GM10248 (cell line): ENCODE data around the gene RAC3.

Experiments used
- CTCF ChIA-PET: fragments of 300-600 bp; sonication (Branson Sonifier 250); formaldehyde crosslinking; extraction: SDS; loops from one replicate; lab custom pipeline; 2021; ENCODE audit warnings: antibody characterized with exemption; lab: Yijun Ruan, JAX
- POLR2A ChIA-PET: fragments of 350-650 bp; sonication (Branson Sonifier 250); formaldehyde crosslinking; extraction: SDS; loops from one replicate; lab custom pipeline; 2020; ENCODE audit warnings: antibody characterized with exemption; lab: Yijun Ruan, JAX
- DNase-seq: peaks from one replicate; pipeline ENCODE4 v3.0.0; 2012; ENCODE audit errors: extremely low spot score
- CTCF ChIP-seq: IDR thresholded peaks from 2 replicates; pipeline ENCODE4 v1.5.1; 2012; ENCODE audit warnings: mild to moderate bottlenecking, low read depth; ENCODE audit errors: extremely low read depth, missing control alignments, control extremely low read depth

RAC3 gene

DNA sequence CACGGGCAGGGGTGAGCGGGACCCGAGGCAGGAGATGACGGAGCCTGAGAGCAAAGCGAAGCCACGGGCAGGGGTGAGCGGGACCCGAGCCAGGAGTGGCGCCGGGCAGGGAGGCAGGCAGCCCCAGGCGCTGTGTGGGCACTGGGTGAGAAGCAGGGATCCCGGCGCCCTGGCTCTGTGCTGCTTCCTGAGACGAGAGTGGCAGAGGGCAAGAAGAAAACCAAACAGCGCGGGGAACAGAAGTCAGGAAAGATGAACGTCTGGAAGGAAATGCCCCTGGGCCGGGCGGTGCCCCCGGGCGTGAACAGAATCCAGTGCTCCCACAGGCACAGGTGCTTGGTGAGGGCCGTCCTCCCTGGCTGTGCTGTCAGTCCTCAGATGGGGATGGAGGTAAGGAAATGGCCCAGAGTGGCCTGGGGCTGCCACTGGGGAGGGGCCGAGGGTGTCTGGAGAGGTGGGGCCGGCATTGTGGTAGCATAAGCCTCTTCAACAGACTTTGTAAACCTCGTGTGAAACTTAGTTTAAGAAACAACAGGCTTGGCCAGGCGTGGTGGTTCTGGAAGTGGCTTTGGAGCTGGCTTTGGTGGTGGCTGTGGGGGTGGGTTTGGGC, 44.2 kb upstream of the RAC3 start:
- DNase-seq: no peak
- TF ChIP-seq CTCF: no peak
- ChIA-PET CTCF (no interaction called here), POLR2A (no interaction called here)

GRCh38 chr17:81990836-81991683, 40.4 kb upstream of the RAC3 start:
- TF ChIP-seq CTCF: no peak
- POLR2A ChIA-PET: interaction anchor here (0.5 kb wide), 1 partner anchor 12 kb away, joined by 3 read pairs; no protein-coding TSS in a partner anchor
- CTCF ChIA-PET: no interaction called here
- DNase-seq: no peak

- ChIA-PET CTCF (interaction anchor here (1.3 kb wide), 1 partner anchor 116 kb away, joined by 3 read pairs; no protein-coding TSS in a partner anchor), POLR2A (interaction anchor here (0.5 kb wide), 1 partner anchor 11 kb away, joined by 3 read pairs; no protein-coding TSS in a partner anchor)
- no peak for TF ChIP-seq CTCF
- DNase-seq: no peak
Observed at GRCh38 chr17:81991684-81992305, 39.7 kb upstream of the RAC3 start.

- no peak for DNase-seq
- TF ChIP-seq CTCF: no peak
- ChIA-PET POLR2A (no interaction called here), CTCF (interaction anchor here (1.3 kb wide), 1 partner anchor 116 kb away, joined by 3 read pairs; no protein-coding TSS in a partner anchor)
Observed at GRCh38 chr17:81992306-81993102, 39.0 kb upstream of the RAC3 start.

DNA sequence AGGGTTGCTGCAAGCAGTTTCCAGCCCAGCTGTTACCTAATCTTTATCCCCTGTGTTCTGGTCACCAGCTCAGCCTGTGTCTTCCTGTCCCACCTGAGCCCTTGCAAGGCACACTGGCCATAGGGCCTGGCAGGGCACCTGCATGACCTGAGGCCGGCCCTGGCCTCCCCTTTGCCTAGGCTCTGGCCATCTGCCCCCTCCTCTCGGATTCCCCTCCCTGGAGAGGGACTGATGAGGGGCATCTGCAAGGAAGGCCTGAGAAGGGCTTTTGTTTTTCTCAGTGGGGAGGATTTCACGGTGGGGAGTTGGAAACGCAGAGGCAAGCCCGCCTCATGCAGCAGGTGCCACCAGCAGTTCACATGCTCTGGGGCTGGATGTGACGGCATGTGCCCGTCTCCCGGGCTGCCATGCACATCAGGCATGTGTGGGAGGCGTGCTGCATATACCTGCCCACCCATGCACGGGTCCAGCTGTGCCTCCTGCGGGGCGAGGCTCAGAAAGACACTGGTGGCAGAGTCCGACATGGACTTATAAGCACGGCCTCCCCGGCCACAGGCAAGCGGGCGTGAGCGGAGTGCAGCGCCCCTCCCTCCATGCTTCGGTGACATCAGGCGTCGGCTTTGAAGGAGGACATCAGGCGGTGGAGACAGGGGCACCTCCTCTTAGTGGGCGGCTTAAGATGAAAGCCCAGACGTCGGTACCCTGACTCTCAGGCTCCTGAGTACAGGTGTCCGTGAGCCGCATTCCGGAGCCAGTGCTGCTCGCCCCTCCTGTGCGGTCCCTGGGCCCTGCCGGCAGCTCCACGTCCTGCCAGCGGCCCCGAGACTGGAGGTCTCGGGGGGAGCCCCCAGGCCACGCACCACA, 37.5 kb upstream of the RAC3 start:
- TF ChIP-seq CTCF: no peak
- DNase-seq: no peak
- CTCF ChIA-PET: no interaction called here
- POLR2A ChIA-PET: no interaction called here
